Measurements from ENCODE around the gene ZBTB7C.

DNA sequence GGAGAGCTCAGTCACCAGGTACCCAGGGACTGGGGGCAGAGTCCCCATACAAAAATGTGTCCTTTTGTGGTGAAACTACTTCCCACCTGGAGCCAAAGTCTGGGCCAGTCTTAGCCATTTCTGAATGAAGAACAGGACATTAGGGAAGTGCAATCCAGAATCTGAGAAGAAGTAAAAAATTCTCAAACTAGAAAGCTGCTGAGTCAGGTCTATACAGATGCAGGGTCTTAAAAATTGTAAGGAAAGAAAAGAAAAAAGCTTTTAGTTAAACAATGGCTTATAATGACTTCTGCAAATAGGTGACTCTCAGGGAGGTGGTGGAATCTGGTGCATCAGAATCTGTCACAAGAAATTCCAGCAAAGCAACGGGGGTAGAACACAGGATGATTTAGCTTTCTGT, 13.5 kb downstream of the ZBTB7C start:
- TF ChIP-seq, protein P1, sequence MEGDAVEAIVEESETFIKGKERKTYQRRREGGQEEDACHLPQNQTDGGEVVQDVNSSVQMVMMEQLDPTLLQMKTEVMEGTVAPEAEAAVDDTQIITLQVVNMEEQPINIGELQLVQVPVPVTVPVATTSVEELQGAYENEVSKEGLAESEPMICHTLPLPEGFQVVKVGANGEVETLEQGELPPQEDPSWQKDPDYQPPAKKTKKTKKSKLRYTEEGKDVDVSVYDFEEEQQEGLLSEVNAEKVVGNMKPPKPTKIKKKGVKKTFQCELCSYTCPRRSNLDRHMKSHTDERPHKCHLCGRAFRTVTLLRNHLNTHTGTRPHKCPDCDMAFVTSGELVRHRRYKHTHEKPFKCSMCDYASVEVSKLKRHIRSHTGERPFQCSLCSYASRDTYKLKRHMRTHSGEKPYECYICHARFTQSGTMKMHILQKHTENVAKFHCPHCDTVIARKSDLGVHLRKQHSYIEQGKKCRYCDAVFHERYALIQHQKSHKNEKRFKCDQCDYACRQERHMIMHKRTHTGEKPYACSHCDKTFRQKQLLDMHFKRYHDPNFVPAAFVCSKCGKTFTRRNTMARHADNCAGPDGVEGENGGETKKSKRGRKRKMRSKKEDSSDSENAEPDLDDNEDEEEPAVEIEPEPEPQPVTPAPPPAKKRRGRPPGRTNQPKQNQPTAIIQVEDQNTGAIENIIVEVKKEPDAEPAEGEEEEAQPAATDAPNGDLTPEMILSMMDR (conservative IDR thresholded peaks at IDR 0.05; ENCODE audit: low read length): no peak
- TF ChIP-seq EZH2phosphoT487 (IDR thresholded peaks at IDR 0.05; ENCODE audit: borderline replicate concordance): no peak

Data from Loucy (cell line).